A549 (cell line): Measurements from ENCODE around the gene GAK.

Experiments used
- BHLHE40 ChIP-seq: IDR thresholded peaks from 2 replicates; pipeline ENCODE4 v1.6.1; 2012; ENCODE audit warnings: low read depth, low read length, inconsistent platforms
- CBX2 ChIP-seq: fragments of 200-600 bp; sonication (generic); IDR thresholded peaks from 2 replicates; pipeline ENCODE4 v1.6.1; 2016; ENCODE audit warnings: low read depth, mild to moderate bottlenecking, borderline replicate concordance
- CEBPB ChIP-seq, 2 experiments: fragments of >200 bp in 1 of 2; sonication (Bioruptor Twin) in 1 of 2; formaldehyde crosslinking in 1 of 2; IDR thresholded peaks; 2 replicates each; pipeline ENCODE4 v1.6.1; 2012 to 2016
- CHD2 ChIP-seq: fragments of 150-350 bp; IDR thresholded peaks from 2 replicates; pipeline ENCODE4 v1.6.1; 2014; ENCODE audit warnings: low read length; ENCODE audit not compliant: partially characterized antibody
- CTCF ChIP-seq: fragments of >200 bp; sonication (Bioruptor Twin); formaldehyde crosslinking; IDR thresholded peaks from 3 replicates; pipeline ENCODE4 v1.5.1; 2016
- FOXS1 ChIP-seq: fragments of 250-450 bp; sonication (Bioruptor Pico); IDR thresholded peaks from 2 replicates; pipeline ENCODE4 v1.5.0; 2020; ENCODE audit warnings: mild to moderate bottlenecking, moderate library complexity
- GATA3 ChIP-seq: IDR thresholded peaks from 2 replicates; pipeline ENCODE4 v1.6.1; 2012; ENCODE audit warnings: borderline replicate concordance
- HOXB13 ChIP-seq: fragments of 250-450 bp; sonication (Bioruptor Pico); IDR thresholded peaks from 2 replicates; pipeline ENCODE4 v1.5.0; 2020; ENCODE audit warnings: low read depth, mild to moderate bottlenecking, moderate library complexity
- MAX ChIP-seq: IDR thresholded peaks from 2 replicates; pipeline ENCODE4 v1.6.1; 2012
- POLR2A ChIP-seq: IDR thresholded peaks from 2 replicates; pipeline ENCODE4 v1.6.1; 2012; ENCODE audit warnings: mild to moderate bottlenecking, low read length
- POLR2AphosphoS2 ChIP-seq: conservative IDR thresholded peaks from 2 replicates; pipeline ENCODE4 v1.6.1; 2012; ENCODE audit warnings: low read length, improper control_type of control experiment, inconsistent platforms
- REST ChIP-seq: fragments of 200-600 bp; sonication (generic); IDR thresholded peaks from 2 replicates; pipeline ENCODE4 v1.6.1; 2016; ENCODE audit warnings: antibody characterized with exemption, mild to moderate bottlenecking, moderate library complexity
- SMC3 ChIP-seq: fragments of >200 bp; sonication (Bioruptor Twin); formaldehyde crosslinking; IDR thresholded peaks from 3 replicates; pipeline ENCODE4 v1.6.1; 2018; ENCODE audit warnings: inconsistent platforms

- TF ChIP-seq CEBPB (IDR thresholded peaks at IDR 0.05) (no peak), GATA3 (no peak), MAX (no peak), CTCF (no peak), FOXS1 (CRISPR knock-in tag) (no peak), REST (no peak), BHLHE40 (no peak), CBX2 (no peak), POLR2A (no peak), CHD2 (no peak), POLR2AphosphoS2 (no peak), HOXB13 (CRISPR knock-in tag) (no peak), SMC3 (no peak)
Observed at GRCh38 chr4:968221-968620, 36.1 kb upstream of the GAK start.
